CD4-positive, alpha-beta T cell treated with Interleukin-17A for 4 hours (primary cell): Measurements from ENCODE around the gene TENM4.

Experiments
- DNase-seq: peaks from one replicate; pipeline ENCODE4 v3.0.0-alpha.2; 2020; ENCODE audit warnings: mixed read lengths

TENM4 gene

DNA sequence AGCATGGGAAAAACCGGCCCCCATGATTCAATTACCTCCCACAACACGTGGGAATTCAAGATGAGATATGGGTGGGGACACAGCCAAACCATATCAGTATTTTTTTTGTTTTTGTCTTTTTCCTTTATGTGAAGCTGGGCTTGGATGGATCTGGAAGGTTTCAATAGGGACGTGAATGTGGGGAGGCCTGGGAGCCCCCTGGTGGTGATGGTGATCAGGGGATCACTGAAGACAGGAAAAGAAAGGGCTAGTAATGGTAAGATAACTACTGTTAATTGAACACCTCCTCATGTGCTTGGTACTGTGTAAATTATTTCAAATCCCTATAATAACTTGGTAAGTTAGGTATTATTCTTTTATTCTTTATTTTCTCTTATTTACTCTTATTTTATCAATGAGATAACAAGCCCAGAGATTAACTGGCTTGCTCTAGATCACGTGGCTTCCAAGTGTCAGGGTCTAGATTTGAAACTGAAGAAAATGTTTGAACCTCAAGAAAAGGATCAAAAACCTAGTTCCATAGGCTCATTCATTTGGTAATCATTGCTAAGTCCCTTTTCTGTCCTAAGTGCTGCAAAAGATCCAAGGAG is 364.2 kb downstream of the TENM4 start:
- peak; percentile 24 for DNase-seq

GRCh38 chr11:79074547-79074946 is 366.3 kb downstream of the TENM4 start:
- DNase-seq = no peak

- no peak for DNase-seq
Observed at GRCh38 chr11:79071190-79071589, 369.6 kb downstream of the TENM4 start.

DNA sequence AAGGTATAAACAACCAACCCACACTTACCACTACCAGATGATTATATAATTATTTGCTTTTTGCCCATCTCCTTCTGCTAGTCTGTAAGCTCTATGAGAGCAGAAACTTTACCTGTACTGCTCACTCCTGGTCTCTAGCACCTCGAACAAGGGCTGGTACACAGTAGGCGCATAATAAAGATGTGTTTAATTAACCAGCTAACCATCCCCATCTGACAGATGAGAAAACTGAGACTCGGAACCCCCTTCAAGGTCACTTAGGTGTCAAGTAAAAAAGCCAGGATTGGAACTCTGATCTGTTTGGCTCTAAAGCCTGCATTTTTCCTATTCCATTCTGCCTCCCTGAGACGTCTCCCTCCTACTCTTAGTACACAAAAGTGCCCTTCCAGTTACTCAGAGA is 370.3 kb downstream of the TENM4 start:
- no peak for DNase-seq

GRCh38 chr11:79069504-79069903 is 371.3 kb downstream of the TENM4 start:
- DNase-seq = no peak

DNA sequence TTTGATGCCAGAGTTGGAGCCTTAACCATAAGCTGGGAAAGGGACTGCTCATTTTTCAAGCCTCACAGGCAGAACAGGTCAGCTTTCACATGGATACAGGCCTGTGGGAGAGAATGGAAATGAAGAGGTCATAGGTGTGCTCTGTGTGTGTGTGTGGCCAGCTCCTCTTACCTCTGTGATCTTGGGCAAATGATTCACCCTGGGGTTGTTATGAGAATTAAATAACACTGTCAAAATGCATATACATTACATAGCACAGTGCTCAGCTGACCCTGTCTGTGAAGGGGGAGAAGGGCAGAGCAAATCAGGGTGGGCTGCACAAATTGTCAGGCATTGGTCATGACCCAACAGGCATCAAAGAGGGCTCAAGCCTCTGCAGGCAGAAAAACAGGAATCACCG is 372.5 kb downstream of the TENM4 start:
- DNase-seq = no peak

GRCh38 chr11:79067352-79067679 is 373.5 kb downstream of the TENM4 start:
- no peak for DNase-seq

DNA sequence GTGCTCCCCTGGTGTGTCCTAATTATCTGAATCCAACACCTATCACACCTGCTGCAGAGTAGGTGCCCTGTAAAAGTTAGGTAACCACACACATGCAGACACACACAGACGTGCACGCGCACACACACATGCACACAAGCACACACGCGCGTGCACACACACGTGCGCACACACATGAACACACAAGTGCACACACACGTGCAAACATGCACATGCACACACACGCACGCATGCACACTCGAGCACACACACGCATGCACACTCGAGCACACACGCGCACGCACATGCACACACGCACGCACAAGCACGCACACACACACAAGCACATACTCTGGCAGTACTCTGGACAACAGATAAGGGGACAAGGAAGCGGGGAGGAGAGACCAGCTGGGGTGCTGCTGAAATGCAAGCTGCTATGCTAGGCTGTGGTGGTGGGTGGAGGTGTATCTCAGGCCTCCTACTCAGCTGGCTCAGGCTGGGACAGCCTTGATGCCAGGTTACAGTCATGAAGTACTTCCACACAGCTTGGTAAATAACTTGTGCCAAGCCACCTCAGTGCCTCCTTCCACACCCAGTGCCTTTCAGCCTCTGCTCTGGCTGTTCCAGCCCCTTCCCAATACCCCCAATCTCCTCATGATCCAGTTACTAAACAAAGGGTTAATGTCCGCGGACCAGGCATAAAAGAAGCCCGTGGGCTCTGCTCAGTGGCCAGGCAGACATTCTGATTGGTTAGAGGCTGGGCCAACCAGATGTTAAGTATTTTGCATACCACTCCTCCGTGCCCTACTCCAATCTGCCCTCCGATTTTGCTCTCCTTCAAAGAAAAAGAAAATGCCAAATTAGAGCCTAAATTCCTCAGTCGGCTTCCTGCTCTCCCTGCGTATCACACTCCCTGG is 374.1 kb downstream of the TENM4 start:
- DNase-seq = no peak

- DNase-seq = no peak
Observed at GRCh38 chr11:79062814-79063762, 377.7 kb downstream of the TENM4 start.

GRCh38 chr11:79060081-79060953 is 380.5 kb downstream of the TENM4 start:
- DNase-seq = no peak

DNA sequence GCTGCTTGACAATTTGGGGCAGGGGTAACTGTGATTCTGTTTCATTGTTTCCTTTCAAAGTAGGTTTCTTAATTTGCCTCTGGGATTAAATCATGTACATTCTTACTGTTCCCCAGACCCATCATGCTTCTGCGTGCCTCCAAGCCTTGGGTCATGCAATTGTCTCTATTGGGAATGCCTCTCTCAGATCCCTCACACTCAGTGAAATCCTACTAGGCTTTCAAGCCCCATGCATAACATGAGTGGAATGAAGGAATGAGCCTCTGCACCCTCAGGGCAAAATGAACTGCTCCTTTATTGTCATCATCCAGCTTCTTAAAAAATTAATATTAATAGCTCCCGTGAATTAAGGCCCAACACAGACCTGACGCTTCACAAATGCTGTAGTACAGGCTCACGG is 381.7 kb downstream of the TENM4 start:
- DNase-seq = no peak

GRCh38 chr11:79055856-79056631 is 384.8 kb downstream of the TENM4 start:
- DNase-seq = no peak

- no peak for DNase-seq
Observed at GRCh38 chr11:79054636-79055035, 386.2 kb downstream of the TENM4 start.

- DNase-seq = no peak
Observed at GRCh38 chr11:79052544-79052943, 388.3 kb downstream of the TENM4 start.

- no peak for DNase-seq
Observed at GRCh38 chr11:79050786-79051185, 390.0 kb downstream of the TENM4 start.

GRCh38 chr11:79049741-79050179 is 391.1 kb downstream of the TENM4 start:
- DNase-seq = no peak

- no peak for DNase-seq
Observed at GRCh38 chr11:79047980-79048379, 392.9 kb downstream of the TENM4 start.

- no peak for DNase-seq
Observed at GRCh38 chr11:79047321-79047720, 393.5 kb downstream of the TENM4 start.

GRCh38 chr11:79046366-79046765 is 394.5 kb downstream of the TENM4 start:
- no peak for DNase-seq

DNA sequence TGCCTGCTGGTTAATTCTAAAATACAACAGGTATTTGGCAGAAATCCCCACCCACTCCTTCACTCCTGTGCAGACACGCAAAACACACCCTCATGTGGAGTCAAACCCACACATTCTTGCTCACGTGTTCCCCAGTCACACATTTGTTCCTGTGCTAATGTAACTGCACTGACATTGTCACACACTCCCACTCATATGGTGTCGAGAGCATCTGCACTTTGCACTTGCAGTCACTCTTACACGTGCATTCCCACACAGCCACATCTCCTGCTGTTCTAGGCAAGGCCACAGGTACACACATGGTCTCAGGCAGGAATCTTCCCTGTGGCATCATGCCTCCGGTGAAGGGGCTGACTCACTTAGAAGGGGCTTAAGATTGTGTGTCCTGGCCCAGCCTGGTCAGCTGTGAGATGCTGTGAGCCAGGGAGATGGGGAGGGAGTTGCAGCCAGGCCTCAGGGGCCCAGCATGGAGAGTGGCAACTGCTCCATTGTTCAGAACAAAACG is 395.0 kb downstream of the TENM4 start:
- no peak for DNase-seq
